ENCODE results near the gene CACFD1. TPM values are rescaled to one million over a fixed set of nuclear protein-coding genes. Genes with fewer than 3 reads are reported as not detected.

The CACFD1 gene
- total RNA-seq, 1 experiment from 2014 or later: 10.6 TPM

DNA sequence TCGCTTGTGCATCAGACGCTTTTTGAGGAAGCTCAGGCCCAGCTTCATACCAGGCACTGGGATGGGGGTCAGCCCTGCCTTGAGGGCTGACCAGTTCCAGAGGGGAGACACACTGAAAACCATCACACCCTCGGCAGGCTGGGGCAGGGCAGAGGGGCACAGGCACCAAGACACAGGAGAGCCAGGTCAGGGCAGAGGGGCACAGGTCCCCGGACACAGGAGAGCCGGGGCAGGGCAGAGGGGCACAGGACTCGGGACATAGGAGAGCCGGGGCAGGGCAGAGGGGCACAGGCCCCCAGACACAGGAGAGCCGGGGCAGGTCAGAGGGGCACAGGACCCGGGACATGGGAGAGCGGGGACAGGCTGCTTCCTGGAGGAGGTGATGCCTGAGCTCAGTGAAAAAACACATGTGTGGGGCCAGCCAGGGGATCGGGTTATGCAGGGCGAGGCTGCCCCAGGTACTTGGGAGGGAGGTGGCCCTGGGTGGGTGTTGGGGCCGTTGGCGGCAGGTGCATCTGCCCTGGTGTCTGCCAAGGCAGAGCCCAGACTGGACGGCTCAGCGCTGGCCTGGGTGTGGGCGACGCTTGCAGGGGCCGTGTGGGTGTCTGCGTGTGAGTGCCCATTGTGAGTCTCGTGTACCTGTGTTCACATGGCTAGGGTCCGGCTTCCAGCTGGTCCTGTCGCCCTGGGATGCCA lies 34.2 kb downstream of the CACFD1 start:
- Histone ChIP-seq H3K27me3 (replicated peaks; ENCODE audit: insufficient read depth, low read depth, low read length, poor library complexity) (no peaks in the 10 kb centered on the region), H3K27ac (ENCODE audit: low read depth, low read length, poor library complexity, severe bottlenecking) (no peak overlapping the region), H3K36me3 (ENCODE audit: insufficient read depth, low read length, poor library complexity, severe bottlenecking) (no peaks in the 10 kb centered on the region), H3K4me1 (ENCODE audit: insufficient read depth, low read length, poor library complexity, severe bottlenecking) (no peaks in the 10 kb centered on the region), H3K4me3 (ENCODE audit: low read depth, low read length, poor library complexity, severe bottlenecking) (no peak overlapping the region), H3K9me3 (ENCODE audit: low read depth, low read length, poor library complexity, severe bottlenecking) (no peaks in the 10 kb centered on the region)
- DNase-seq (ENCODE audit: low spot score): no peak
- CTCF ChIA-PET: no interaction called here
- intact Hi-C loops (cut with micrococcal nuclease; ENCODE audit: unreplicated experiment): no loop called here
- no TSS peak for BruUV-seq (replicated peaks)
- POLR2A ChIA-PET (ENCODE audit: low non-redundant PET): no interaction called here
- TF ChIP-seq, protein P1, sequence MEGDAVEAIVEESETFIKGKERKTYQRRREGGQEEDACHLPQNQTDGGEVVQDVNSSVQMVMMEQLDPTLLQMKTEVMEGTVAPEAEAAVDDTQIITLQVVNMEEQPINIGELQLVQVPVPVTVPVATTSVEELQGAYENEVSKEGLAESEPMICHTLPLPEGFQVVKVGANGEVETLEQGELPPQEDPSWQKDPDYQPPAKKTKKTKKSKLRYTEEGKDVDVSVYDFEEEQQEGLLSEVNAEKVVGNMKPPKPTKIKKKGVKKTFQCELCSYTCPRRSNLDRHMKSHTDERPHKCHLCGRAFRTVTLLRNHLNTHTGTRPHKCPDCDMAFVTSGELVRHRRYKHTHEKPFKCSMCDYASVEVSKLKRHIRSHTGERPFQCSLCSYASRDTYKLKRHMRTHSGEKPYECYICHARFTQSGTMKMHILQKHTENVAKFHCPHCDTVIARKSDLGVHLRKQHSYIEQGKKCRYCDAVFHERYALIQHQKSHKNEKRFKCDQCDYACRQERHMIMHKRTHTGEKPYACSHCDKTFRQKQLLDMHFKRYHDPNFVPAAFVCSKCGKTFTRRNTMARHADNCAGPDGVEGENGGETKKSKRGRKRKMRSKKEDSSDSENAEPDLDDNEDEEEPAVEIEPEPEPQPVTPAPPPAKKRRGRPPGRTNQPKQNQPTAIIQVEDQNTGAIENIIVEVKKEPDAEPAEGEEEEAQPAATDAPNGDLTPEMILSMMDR (conservative IDR thresholded peaks at IDR 0.05; ENCODE audit: low read depth, low read length): no peak
- TF ChIP-seq EZH2 (IDR thresholded peaks at IDR 0.05; ENCODE audit: borderline replicate concordance, low read depth, low read length, poor library complexity, severe bottlenecking): no peak

DNA sequence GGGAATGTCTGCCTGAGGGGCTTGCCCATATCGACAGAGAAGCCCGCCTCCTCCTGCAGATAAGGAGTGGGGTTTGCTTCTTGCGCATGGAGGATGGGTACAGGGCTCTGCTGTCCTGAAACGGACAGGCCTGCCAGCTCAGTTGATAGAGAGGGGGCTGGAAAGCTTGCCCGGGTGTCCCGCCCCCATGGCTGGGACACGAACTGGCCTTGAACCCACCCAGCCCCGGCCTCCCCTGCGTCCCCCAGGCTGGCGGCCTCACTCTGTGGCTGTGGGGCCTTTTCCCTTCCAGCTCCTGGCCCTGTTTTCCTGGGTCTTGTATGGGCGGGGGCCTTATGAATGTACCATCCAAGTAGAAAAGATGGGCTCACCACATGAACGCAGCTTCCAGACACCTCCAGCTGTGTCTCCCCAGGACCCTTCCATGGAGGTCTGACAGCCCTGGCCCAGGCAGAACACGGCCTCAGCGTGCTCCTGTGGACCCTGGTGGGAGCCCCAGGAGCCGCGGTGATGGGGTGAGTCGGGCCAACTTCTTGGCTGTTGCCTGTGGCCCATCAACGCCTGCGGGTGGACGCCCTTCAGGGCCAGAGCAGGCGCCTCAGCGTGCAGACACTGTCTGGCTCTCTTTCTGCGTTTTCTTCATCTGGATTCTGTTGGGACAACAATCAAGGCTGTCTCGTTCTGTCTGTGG lies 35.0 kb downstream of the CACFD1 start:
- BruUV-seq (replicated peaks): no TSS peak
- intact Hi-C loops (cut with micrococcal nuclease; ENCODE audit: unreplicated experiment): no loop called here
- Histone ChIP-seq H3K27ac (ENCODE audit: low read depth, low read length, poor library complexity, severe bottlenecking) (no peak overlapping the region), H3K9me3 (ENCODE audit: low read depth, low read length, poor library complexity, severe bottlenecking) (no peaks in the 10 kb centered on the region), H3K27me3 (replicated peaks; ENCODE audit: insufficient read depth, low read depth, low read length, poor library complexity) (no peaks in the 10 kb centered on the region), H3K4me3 (ENCODE audit: low read depth, low read length, poor library complexity, severe bottlenecking) (no peak overlapping the region), H3K36me3 (ENCODE audit: insufficient read depth, low read length, poor library complexity, severe bottlenecking) (no peaks in the 10 kb centered on the region), H3K4me1 (ENCODE audit: insufficient read depth, low read length, poor library complexity, severe bottlenecking) (no peaks in the 10 kb centered on the region)
- POLR2A ChIA-PET (ENCODE audit: low non-redundant PET): no interaction called here
- TF ChIP-seq, protein P1 (conservative IDR thresholded peaks at IDR 0.05; ENCODE audit: low read depth, low read length): no peak
- no peak for TF ChIP-seq EZH2 (IDR thresholded peaks at IDR 0.05; ENCODE audit: borderline replicate concordance, low read depth, low read length, poor library complexity, severe bottlenecking)
- no peak for DNase-seq (ENCODE audit: low spot score)
- CTCF ChIA-PET: no interaction called here

DNA sequence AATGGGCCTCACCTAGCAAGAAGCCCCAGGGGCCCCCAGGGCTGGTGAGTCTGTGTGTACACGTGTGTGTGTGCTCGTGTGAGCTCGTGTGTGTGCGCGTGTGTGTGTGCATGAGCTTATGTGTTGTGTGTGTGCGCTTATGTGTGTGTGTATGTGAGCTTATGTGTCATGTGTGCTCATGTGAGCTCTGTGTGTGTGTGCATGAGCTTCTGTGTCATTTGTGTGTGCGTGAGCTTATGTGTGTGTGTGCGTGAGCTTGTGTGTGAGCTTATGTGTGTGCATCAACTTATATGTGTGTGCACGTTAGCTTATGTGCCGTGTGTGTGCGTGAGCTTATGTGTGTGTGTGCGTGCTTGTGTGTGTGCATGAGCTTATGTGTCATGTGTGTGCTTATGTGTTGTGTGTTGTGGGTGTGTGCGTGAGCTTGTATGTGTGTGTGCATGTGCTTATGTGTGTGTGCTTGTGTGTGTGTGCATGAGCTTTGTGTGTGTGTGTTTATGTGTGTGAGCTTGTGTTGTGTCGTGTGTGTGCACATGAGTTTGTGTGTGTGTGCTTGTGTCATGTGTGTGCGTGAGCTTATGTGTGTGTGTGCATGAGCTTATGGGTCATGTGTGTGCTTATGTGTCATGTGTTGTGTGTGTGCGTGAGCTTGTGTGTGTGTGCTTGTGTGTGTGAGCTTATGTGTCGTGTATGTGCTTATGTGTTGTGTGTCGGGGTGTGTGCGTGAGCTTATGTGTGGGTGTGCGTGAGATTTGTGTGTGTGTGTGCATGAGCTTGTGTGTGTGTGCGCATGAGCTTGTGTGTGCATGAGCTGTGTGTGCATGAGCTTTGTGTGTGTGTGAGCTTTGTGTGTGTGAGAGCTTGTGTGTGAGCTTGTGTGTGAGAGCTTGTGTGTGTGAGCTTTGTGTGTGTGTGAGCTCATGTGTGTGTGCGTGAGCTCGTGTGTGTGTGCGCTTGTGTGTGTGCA lies 35.8 kb downstream of the CACFD1 start:
- intact Hi-C loops (cut with micrococcal nuclease; ENCODE audit: unreplicated experiment): no loop called here
- H3K4me3 ChIP-seq (ENCODE audit: low read depth, low read length, poor library complexity, severe bottlenecking): no peak overlapping the region
- no peaks in the 10 kb centered on the region for H3K27me3 ChIP-seq (replicated peaks; ENCODE audit: insufficient read depth, low read depth, low read length, poor library complexity)
- no peak for DNase-seq (ENCODE audit: low spot score)
- H3K4me1 ChIP-seq (ENCODE audit: insufficient read depth, low read length, poor library complexity, severe bottlenecking): no peaks in the 10 kb centered on the region
- no TSS peak for BruUV-seq (replicated peaks)
- ChIA-PET POLR2A (ENCODE audit: low non-redundant PET) (no interaction called here), CTCF (interaction anchor here (1.6 kb wide), 1 partner anchor 9 kb away, joined by 3 read pairs; no protein-coding TSS in a partner anchor)
- H3K9me3 ChIP-seq (ENCODE audit: low read depth, low read length, poor library complexity, severe bottlenecking): no peaks in the 10 kb centered on the region
- no peak for TF ChIP-seq EZH2 (IDR thresholded peaks at IDR 0.05; ENCODE audit: borderline replicate concordance, low read depth, low read length, poor library complexity, severe bottlenecking)
- TF ChIP-seq, protein P1 (conservative IDR thresholded peaks at IDR 0.05; ENCODE audit: low read depth, low read length): no peak
- H3K27ac ChIP-seq (ENCODE audit: low read depth, low read length, poor library complexity, severe bottlenecking): no peak overlapping the region
- H3K36me3 ChIP-seq (ENCODE audit: insufficient read depth, low read length, poor library complexity, severe bottlenecking): no peaks in the 10 kb centered on the region
